Daoy (cell line): ENCODE data around the gene SEMA4G. TPM values are rescaled to one million over a fixed set of nuclear protein-coding genes. Genes with fewer than 3 reads are reported as not detected.

ENCODE experiments used
- DNase-seq: peaks from one replicate; pipeline ENCODE4 v3.0.0-alpha.2; 2015; ENCODE audit warnings: low read depth
- total RNA-seq: library from RNA; depleted of rRNA; stranded (reverse); fragments of >200 nt; shearing (Covaris generic); gene quantifications from 2 replicates; pipeline ENCODE4 v1.2.3, GENCODE V29; 2014; rRNA removed

The SEMA4G gene, protein sequence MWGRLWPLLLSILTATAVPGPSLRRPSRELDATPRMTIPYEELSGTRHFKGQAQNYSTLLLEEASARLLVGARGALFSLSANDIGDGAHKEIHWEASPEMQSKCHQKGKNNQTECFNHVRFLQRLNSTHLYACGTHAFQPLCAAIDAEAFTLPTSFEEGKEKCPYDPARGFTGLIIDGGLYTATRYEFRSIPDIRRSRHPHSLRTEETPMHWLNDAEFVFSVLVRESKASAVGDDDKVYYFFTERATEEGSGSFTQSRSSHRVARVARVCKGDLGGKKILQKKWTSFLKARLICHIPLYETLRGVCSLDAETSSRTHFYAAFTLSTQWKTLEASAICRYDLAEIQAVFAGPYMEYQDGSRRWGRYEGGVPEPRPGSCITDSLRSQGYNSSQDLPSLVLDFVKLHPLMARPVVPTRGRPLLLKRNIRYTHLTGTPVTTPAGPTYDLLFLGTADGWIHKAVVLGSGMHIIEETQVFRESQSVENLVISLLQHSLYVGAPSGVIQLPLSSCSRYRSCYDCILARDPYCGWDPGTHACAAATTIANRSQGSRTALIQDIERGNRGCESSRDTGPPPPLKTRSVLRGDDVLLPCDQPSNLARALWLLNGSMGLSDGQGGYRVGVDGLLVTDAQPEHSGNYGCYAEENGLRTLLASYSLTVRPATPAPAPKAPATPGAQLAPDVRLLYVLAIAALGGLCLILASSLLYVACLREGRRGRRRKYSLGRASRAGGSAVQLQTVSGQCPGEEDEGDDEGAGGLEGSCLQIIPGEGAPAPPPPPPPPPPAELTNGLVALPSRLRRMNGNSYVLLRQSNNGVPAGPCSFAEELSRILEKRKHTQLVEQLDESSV
- 0.57 and 0.69 TPM in 2 replicates for total RNA-seq

DNA sequence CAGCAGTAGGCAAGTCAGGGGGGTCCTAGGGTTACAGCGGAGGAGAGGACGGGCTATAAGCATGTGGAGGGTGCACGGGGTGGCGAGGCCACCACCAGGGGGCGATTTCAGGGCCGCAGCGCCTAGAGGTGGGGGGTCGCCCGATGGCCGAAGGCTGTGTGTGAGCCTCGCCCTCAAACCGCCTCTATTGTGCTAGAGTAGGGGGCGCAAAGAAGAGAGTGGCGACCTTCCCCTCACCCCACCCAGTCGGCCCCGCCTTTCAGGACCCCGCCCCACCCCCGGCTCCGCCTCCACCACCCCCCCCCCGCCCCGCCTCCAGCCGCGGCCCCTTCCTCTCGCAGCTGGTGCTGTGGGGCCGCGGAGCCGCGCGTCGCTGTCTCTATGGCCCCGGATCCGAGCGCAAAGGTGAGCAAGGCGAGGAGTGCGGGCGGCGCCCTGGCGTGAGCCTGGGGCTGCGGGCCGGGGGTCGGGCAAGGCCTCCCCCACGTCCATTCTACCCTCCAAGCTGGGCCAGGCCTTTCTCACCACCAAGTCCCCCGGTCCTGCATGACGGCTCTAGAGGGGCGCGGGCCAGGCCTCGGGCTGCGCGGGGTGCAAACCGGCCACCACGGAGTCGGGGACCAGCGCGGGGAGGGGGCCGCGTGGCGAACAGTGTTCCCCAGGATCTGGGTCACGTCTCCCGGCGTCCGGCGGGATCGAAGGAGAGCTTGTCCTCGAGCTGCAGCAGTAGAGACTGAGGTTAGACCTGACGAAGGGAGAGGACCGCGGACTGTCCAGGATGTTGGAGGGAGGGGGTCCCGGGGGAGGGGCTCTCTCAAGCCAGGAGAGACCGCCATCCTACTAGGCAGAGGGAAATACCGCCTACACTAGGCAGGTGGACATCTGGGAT lies at the start of gene SEMA4G:
TSS of gene SEMA4G (plus strand) at position 318 of the 889 bp plus-strand sequence. CDS start 3,409 bp downstream, outside the sequence.
- peak; percentile 35 for DNase-seq

DNA sequence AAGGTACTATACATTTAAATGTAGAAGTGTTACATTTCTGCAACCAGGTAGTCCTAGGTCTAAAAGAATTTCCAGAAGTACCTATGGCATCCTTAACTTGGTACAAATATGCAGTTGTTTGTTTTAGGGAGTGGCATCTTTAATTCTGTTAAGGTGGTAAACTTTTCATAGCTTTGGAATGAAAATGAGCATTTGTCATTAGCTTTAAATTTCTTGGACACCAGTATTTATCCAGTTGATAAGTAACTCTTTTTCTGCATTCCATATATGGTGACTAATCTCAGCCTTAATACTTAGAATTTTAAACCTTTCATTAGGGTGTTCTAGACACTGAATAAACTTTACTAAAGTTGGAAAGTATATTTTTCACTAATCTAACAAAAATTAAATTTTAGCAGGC lies 45.7 kb upstream of the SEMA4G start:
- no peak for DNase-seq

DNA sequence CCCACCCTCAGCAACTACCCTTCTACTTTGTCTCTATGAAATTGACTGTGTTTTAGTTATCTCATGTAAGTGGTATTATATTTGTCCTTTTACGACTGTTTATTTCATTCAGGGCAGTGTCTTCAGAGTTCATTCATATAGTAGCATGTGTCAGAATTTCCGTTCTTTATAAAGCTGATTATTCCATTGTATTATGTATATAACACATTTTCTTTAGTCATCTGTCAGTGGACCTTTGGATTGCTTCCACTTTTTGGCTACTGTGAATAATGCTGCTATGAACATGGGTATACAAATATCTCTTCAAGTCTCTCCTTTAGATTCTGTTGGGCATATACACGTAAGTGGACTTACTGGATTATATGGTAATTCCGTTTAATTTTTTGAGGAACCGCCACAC lies 42.0 kb upstream of the SEMA4G start:
- no peak for DNase-seq

DNA sequence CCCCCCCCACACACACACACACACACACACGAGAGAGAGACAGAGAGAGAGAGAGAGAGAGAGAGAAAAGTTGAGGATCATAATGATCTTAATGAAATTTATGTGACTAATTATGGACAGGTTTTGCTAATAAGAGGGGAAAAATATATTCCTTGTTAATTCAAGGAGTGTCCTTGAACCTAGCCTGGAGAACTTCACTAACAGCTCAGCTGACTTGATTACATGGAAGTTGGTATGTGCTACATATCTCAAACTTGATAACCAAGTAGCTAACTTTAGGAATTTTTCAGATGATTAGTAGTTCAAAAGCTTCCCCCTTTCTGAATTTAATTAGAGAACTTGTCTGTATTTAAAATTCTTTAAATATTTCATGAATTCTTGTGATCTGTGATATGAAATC lies 41.3 kb upstream of the SEMA4G start:
- DNase-seq: no peak

DNA sequence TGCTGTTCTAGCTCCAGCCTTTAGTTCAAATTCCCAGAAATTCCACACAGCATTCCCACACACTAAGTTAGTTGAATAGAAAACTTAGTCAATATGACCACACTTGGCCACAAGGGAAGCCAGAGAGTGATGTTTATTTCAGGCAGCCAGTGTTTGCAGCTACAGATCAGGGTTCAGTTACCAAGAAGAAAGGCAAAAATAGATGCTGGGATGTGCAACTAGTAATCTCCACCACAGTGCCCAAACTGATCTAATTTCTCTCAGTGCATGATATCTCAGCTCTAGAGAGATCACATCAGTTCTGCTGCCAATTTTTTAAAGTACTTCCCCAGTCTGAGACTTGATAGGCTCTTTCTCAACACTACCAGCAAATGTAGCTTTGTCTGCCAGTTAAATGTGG lies 38.9 kb upstream of the SEMA4G start:
- no peak for DNase-seq

DNA sequence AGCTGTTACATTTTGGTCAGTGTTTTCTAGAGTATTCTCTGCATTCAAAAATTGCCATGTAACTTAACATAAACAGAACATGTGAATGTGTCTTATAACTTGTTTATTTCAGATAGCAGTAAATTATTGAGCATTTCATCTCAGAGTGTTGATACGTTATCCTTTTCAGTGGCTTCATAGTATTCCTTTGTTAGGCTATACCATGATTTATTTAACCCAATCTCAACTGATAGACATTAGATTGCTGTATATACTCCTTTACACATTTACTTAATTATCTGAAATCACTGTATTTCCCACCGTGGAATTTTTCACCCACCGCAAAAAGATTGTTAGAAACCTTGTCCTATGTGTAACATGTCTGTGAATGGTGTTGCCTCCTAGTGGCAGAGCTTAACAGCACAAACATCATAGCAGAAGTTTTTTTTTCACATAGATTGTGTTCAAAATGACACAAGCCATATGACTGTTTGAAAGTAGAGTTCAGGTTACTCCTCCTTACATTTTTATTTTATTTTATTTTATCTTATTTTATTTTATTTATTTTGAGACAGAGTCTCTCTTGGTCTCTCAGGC lies 35.1 kb upstream of the SEMA4G start:
- no peak for DNase-seq

DNA sequence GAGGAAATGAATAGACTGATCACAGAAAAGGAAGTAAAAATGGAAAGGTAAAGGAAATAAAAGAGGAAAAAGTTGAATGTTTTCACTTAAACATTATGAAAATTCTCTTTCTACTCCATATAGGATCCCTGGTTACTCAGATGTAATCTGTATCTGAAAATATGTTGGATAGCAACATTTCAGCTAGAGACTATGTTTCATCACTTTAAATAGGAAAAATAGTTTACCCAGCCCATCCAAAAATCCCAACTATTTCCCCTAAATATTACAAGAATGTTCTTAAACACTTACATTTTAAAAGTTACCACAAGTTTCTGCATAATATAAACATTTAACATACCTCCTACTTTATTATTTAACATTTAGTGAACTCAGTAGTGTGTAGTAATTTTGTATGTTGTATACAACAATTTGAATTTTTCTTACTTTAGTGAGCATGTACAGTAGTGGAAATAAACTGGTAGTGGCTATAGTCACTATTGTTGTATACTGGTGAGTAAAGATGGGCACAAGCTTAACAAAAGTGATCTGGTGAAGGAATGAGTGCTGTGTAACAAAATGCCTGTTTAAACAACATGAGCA lies 29.4 kb upstream of the SEMA4G start:
- DNase-seq: no peak

DNA sequence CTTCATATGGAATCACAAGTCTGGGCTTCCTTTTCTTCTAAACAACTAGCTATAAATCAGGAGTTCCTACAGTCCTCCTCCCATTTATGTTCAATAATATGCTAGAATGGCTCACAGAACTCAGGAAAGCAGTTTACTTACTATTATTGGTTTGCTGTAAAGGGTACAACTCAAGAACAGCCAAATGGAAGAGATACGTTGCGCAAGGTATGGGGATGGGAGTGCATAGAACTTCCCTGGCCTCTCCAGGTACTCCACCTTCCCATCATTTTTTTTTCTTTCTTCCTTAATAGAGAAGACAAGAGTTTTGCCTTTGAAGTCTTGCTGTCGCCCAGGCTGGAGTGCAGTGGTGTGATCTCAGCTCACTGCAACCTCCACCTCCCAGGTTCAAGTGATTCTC lies 27.1 kb upstream of the SEMA4G start:
- DNase-seq: no peak

DNA sequence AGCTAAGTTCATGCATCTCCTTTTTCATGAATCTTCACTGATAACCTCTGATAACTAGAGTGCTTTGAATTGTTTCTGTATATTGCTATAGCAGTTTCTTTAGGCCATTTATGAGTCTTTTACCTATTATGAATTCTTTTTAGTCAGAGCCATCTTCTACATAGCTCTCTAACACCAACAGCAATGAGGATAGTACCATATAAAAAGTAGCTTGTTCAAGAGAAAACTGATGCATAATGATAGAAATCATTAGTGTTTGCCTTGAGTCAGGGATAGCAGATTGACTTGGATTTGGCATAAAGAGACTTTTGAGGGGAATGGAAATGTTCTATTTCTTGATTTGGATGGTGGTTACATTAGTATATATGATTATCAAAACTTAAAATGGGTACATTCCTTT lies 25.8 kb upstream of the SEMA4G start:
- DNase-seq: no peak

DNA sequence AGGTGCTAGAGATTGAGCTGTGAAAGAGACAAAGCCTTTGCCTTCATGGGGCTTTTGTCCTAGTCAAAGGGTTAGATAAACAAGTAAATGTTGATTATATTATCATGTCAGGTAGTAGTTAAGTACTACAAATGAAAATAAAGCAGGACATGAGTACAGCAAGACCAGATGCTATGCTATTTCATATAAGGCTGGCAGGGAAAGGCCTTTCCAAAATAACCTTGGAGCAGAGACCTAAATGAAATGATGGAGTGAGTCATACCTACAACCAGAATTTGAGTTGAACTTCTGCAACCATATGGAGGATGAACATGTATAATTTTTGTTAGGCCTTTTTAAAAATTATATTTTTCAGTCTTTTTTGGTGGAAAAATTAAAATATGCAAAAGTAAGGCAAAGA lies 23.6 kb upstream of the SEMA4G start:
- no peak for DNase-seq

DNA sequence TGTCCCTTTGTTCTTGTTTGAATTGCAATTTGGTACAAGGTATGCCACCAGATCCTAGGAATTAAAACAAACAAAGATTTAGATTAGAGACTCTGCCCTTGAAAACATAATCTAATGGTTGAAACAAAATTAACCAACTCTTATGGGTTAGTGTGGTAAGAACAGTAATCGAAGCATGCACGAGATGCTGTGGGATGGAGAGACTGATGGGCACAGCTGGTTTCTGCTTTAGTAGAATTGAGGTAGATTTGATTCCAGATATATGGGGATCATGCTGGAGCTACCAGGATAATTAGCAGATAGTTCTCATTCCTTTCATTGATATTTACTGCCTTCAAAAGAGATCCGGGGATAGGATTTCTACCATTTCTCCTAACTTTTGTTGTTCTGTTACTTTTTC lies 20.4 kb upstream of the SEMA4G start:
- DNase-seq: no peak

DNA sequence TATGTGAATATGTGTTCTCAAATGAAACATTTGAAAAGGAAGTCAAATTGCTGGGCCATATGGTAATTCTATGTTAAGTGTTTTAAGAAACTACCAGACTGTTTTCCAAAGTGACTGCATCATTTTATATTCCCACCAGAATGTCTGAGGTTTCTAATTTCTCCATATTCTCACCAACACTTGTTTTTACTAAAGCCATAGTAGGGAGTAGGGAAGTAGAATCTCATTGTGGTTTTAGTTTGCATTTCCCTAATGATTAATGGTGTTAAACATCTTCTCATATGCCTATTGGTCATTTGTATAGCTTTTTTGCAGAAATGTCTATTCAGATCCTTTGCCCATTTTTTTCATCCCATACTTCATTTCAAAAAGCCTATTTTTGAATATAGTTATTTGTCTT lies 9.1 kb upstream of the SEMA4G start:
- no peak for DNase-seq

DNA sequence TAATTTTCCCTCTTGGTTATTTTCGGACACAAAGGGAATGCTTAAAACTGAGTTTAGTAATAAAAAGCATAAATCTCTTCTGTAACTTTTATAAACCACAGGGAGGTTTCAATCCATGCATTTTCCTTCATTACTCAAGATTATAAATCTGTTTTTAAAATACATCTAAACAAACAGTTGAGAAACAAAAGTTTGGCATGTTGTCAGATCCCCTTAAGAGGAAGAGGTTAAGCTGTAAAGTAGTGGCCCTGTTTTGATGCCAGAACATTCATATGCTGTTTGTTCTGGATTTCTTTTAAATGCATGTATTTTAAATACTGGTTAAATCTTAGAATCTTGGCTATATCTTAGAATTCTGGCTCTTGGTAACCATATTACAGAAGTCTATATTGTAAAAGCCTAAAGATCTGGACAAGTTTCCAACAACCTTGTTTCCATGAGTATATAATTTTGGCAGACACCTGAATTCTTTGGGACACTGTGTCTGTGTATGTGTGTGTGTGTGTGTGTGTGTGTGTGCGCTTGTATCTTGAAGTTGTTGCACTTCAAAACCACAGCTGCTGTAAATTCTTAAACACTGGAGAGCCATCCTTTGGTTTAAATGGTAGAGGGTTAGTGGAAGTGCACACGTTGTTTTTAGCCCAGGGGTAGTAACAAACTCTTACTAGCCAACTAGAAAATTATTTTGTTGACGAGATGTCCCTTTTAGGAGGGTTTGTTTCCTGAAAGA lies 6.8 kb upstream of the SEMA4G start:
- no peak for DNase-seq

DNA sequence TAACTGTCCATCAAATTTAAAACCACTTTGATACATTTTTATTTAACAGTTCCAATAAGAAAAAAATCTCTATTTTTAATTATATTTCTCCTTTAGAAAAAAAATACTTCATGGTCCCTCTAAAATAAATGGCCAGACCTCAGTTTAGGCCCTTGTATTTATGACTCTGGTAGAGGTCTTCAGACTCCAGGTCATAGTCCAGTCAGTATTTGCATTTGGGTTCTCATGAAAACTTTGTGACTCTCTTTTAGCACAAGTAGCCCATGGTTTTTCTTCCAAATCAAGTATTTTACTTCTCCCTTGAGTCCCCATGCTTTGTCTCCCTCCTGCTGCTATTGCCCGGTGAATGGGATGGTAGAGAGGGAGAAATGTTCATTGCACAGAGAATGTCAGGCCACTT lies 5.5 kb upstream of the SEMA4G start:
- DNase-seq: no peak

DNA sequence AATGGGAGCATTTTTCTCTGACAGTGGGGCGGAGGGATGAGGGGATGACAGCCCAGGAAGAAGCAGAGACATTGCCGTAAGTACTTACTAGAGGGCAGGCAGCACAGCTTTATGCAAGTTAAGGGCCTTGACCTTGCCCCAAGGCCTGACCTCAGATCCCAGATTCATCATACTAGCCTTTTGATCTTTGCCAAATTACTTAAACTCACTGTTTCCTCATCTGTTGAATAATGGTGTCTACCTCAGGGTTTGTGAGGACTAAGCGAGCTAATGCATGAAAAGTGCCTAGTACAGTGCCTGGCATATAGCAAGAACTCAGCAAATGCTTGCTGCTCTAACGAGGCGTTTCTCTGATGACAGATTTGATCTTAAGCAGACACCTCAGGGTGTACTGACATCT lies 3.5 kb upstream of the SEMA4G start:
- DNase-seq: no peak

DNA sequence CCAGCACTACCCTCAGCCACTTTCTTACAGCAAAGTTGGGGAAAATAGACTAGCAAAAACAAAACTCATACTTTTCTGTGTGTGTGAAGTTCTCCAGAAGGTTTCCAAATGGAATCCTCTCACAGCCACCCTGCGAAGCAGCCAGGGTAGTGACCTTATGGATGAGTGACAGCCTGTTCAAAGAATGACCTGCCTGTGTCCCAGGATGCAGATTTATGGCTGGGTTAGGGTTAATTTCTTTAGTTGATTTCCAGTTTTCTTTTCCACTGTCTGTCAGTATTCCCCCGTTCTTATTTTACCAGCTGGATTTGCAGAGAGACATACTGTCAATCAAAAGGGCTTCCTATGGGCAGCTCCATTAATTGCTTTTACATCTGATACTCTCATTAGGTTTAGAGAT lies 2.4 kb upstream of the SEMA4G start:
- DNase-seq: no peak

DNA sequence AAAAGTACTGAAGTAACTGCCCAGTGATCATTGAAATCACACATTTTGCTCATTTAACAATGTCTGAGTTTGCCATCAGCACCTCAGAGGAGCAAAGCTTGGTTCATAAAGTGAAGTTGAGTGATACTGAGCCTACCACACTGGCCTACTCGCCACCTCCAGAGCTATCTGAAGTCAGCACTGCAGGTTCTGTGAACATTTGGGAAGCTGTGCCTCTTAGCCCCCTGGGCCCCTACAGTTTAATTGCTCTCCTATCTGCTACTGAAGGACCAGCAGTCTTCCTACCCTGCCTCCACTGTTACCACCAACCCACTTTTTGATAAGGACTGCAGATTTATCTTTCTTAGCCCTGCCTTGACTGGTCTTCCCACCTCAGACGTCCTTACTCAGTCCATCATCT lies 2.0 kb upstream of the SEMA4G start:
- no peak for DNase-seq

DNA sequence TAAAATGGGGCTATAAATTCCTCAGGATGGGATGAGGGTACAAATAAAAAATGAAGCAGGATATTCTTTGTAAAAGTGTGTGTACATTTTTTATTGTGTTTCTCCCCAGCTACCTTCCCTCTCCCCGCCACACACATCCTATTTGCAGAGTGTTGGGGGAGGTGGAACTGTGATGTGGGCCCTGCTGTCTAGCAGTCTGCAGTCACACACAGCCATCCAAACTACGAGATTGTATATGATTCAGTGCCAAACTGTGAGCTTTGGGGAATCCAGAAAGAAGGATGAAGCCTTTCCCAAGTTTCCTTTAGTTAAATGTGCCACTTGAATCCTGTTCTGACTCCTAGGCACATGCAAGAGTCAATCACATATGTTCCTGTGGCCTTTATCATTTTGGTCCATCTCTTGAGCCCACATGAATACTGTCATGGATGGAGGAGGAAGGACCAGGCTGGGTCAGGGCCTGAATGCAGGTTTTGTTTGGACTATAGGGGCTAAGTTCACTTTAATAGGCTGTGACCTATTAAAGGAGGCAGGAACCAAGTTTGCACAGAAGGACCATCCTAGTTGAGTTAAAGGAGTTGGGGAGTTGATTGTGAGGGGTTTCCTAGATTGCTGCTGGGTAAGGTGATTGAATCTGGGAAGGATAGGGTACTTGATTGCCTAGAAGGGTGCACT lies 1.1 kb upstream of the SEMA4G start:
- no peak for DNase-seq

DNA sequence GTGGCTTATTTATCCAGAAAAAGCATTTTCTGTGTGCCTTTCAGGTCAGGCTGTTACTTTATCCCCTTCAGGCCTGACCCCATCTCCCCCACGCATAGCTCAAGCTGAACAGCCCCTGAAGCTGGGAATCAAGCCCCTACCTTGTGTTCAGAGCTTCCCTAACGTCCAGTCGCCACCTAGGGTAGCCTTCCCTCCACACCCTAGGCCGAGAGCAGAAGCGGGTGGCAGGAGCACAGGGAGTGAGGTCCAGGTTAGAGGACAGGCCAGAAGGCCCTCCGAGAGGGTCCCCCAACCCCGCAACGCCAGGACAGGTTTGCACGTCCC lies 479 bp upstream of the SEMA4G start:
- DNase-seq: no peak
